HEK293 (cell line): ENCODE measurements around the gene KIFC1.

ENCODE experiments used
- CTCF ChIA-PET: fragments of 350-600 bp; formaldehyde crosslinking; extraction: SDS; loops from one replicate; lab custom pipeline; 2021; ENCODE audit warnings: antibody characterized with exemption; lab: Yijun Ruan, JAX
- POLR2A ChIA-PET: fragments of 300-600 bp; formaldehyde crosslinking; extraction: SDS; loops from one replicate; lab custom pipeline; 2020; ENCODE audit warnings: antibody characterized with exemption, inconsistent platforms; lab: Yijun Ruan, JAX
- H3K27ac ChIP-seq: fragments of 200-500 bp; sonication (Bioruptor generic); 2 replicates; pipeline ENCODE4 v1.5.1; 2014; ENCODE audit warnings: low read depth, low read length, control low read depth, inconsistent platforms; ENCODE audit errors: extremely low read depth
- H3K36me3 ChIP-seq, 2 experiments: fragments of 200-500 bp in 1 of 2; sonication (Bioruptor generic) in 1 of 2; 1 replicate in 1 of 2; 2 replicates in 1 of 2; pipeline ENCODE4 v1.5.1; 2014 to 2017; ENCODE audit warnings: inconsistent platforms in 2 of 2, low read length in 2 of 2; ENCODE audit not compliant: control insufficient read depth in 2 of 2, insufficient read depth in 1 of 2
- H3K4me1 ChIP-seq: fragments of 200-500 bp; sonication (Bioruptor generic); 2 replicates; pipeline ENCODE4 v1.5.1; 2014; ENCODE audit warnings: mild to moderate bottlenecking, low read length, inconsistent platforms; ENCODE audit not compliant: control insufficient read depth, insufficient read depth
- H3K4me3 ChIP-seq: 2 replicates; pipeline ENCODE4 v1.5.1; 2011; ENCODE audit warnings: low read depth, mild to moderate bottlenecking, control low read depth, low read length, moderate library complexity
- H3K9me3 ChIP-seq: fragments of 200-500 bp; sonication (Bioruptor generic); 2 replicates; pipeline ENCODE4 v1.5.1; 2014; ENCODE audit warnings: low read depth, low read length, inconsistent platforms; ENCODE audit not compliant: control insufficient read depth, insufficient read depth
- BCL11B ChIP-seq: fragments of 450-650 bp; formaldehyde crosslinking; IDR thresholded peaks from 2 replicates; pipeline ENCODE4 v1.5.1; 2016; ENCODE audit warnings: low read depth, missing biosample characterization, missing genetic modification characterization
- PRDM1 ChIP-seq: fragments of 450-650 bp; formaldehyde crosslinking; IDR thresholded peaks from 2 replicates; pipeline ENCODE4; 2016; ENCODE audit warnings: missing biosample characterization, missing genetic modification characterization
- SALL2 ChIP-seq: fragments of 450-650 bp; formaldehyde crosslinking; IDR thresholded peaks from 2 replicates; pipeline ENCODE4 v1.5.0; 2017; ENCODE audit warnings: missing biosample characterization, mild to moderate bottlenecking, missing genetic modification characterization, borderline replicate concordance
- SP2 ChIP-seq: fragments of 450-650 bp; formaldehyde crosslinking; IDR thresholded peaks from 2 replicates; pipeline ENCODE4 v1.5.1; 2016; ENCODE audit warnings: missing biosample characterization, missing genetic modification characterization
- ZBTB20 ChIP-seq: fragments of 450-650 bp; formaldehyde crosslinking; IDR thresholded peaks from 2 replicates; pipeline ENCODE4 v1.5.1; 2016; ENCODE audit warnings: missing biosample characterization, missing genetic modification characterization
- ZBTB48 ChIP-seq: fragments of 450-650 bp; formaldehyde crosslinking; IDR thresholded peaks from 2 replicates; pipeline ENCODE4 v1.5.1; 2016; ENCODE audit warnings: missing biosample characterization, missing genetic modification characterization
- ZFHX2 ChIP-seq: fragments of 450-650 bp; formaldehyde crosslinking; conservative IDR thresholded peaks from 2 replicates; pipeline ENCODE4 v1.5.1; 2016; ENCODE audit warnings: missing biosample characterization, missing genetic modification characterization
- ZNF10 ChIP-seq: fragments of 450-650 bp; formaldehyde crosslinking; IDR thresholded peaks from 2 replicates; pipeline ENCODE4 v1.5.1; 2017; ENCODE audit warnings: missing biosample characterization, missing genetic modification characterization
- ZNF341 ChIP-seq: fragments of 450-650 bp; formaldehyde crosslinking; IDR thresholded peaks from 2 replicates; pipeline ENCODE4; 2016; ENCODE audit warnings: low read depth, missing biosample characterization, missing genetic modification characterization
- ZNF558 ChIP-seq: fragments of 450-650 bp; formaldehyde crosslinking; IDR thresholded peaks from 2 replicates; pipeline ENCODE4 v1.5.1; 2016; ENCODE audit warnings: missing biosample characterization, missing genetic modification characterization
- ZNF560 ChIP-seq: fragments of 450-650 bp; formaldehyde crosslinking; IDR thresholded peaks from 2 replicates; pipeline ENCODE4 v1.5.1; 2017; ENCODE audit warnings: missing biosample characterization, missing genetic modification characterization, borderline replicate concordance
- ZNF610 ChIP-seq: fragments of 450-650 bp; formaldehyde crosslinking; IDR thresholded peaks from 2 replicates; pipeline ENCODE4 v1.5.1; 2016; ENCODE audit warnings: missing biosample characterization, missing genetic modification characterization, borderline replicate concordance
- TF ChIP-seq, protein P1 (sequence below): fragments of 450-650 bp; formaldehyde crosslinking; IDR thresholded peaks from 2 replicates; pipeline ENCODE4 v1.5.1; 2016; ENCODE audit warnings: missing biosample characterization, missing genetic modification characterization
- TF ChIP-seq, protein P2 (sequence below): fragments of 450-650 bp; formaldehyde crosslinking; IDR thresholded peaks from 2 replicates; pipeline ENCODE4 v1.5.1; 2017; ENCODE audit warnings: missing biosample characterization, missing genetic modification characterization
- TF ChIP-seq, protein P3 (sequence below): fragments of 450-650 bp; formaldehyde crosslinking; IDR thresholded peaks from 2 replicates; pipeline ENCODE4 v1.5.1; 2016; ENCODE audit warnings: missing biosample characterization, missing genetic modification characterization, borderline replicate concordance
- TF ChIP-seq, protein P4 (sequence below): fragments of 450-650 bp; formaldehyde crosslinking; IDR thresholded peaks from 2 replicates; pipeline ENCODE4 v1.5.1; 2016; ENCODE audit warnings: missing biosample characterization, missing genetic modification characterization

KIFC1 gene

DNA sequence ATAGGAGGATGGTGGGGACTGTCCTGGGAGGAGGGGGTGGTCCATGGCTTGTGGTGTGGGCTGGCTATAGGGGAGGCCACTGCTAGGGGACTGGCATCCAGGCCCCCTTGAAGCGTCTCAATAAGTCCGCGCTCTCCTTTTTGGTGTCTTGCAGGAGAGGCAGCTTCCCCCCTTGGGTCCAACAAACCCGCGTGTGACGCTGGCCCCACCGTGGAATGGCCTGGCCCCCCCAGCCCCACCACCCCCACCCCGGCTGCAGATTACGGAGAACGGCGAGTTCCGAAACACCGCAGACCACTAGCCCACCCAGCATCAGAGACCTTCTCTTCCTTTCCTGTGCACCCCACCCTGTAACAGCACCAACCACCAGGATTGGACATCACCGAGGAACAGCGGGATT, 60.0 kb downstream of the KIFC1 start (continued):
- no peak for TF ChIP-seq ZBTB48 (tag by site-specific recombination)
- no peak for TF ChIP-seq ZNF560 (tag by site-specific recombination)
- no peak for TF ChIP-seq ZNF341 (tag by site-specific recombination)

DNA sequence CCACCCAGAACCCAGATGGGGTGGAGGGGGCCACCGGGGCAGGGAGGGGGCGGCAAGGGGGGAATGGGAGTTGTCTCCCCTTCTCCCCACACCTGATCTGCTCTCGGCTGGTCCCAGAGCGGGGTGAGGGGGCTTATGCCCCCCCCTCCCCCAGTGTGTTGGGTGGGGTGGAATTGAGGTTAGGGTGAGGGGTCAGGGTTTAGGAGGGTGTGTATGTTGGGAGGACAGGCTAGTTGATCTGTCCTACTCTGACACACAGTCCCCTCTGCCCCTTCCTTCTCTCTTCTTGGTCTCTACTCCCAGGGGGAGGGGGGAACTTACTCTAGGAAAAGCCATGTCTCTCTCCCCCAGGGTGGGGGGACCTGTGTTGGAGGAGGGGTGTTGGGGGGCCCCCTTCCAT, 60.9 kb downstream of the KIFC1 start:
- TF ChIP-seq, protein P1, sequence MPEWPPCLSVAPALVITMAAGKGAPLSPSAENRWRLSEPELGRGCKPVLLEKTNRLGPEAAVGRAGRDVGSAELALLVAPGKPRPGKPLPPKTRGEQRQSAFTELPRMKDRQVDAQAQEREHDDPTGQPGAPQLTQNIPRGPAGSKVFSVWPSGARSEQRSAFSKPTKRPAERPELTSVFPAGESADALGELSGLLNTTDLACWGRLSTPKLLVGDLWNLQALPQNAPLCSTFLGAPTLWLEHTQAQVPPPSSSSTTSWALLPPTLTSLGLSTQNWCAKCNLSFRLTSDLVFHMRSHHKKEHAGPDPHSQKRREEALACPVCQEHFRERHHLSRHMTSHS (tag by site-specific recombination), result no peak
- TF ChIP-seq ZNF341 (tag by site-specific recombination) (peak; percentile 30; the same call in 1 of the 2 replicates), BCL11B (tag by site-specific recombination) (no peak)
- TF ChIP-seq, all 188 proteins: peak for 1
- H3K4me3 ChIP-seq, result no peak overlapping the region
- CTCF ChIA-PET, result interaction anchor here (0.6 to 0.7 kb wide), 2 partner anchors 222 to 519 kb away, joined by 3 to 4 read pairs; no protein-coding TSS in a partner anchor
- no peak overlapping the region for H3K27ac ChIP-seq
- no peaks in the 10 kb centered on the region for H3K9me3 ChIP-seq
- peaks cover 0 to 42% of the 10 kb centered on the region in 2 experiments; a peak in 2 of 3 replicates for H3K36me3 ChIP-seq
- POLR2A ChIA-PET, result interaction anchor here (0.6 to 1.0 kb wide), 5 partner anchors 17 to 548 kb away, joined by 3 to 10 read pairs (median 6); no protein-coding TSS in a partner anchor
- 0 out of 2 replicates have a peak, but pooled peaks cover 3% of the 10 kb centered on the region for H3K4me1 ChIP-seq

DNA sequence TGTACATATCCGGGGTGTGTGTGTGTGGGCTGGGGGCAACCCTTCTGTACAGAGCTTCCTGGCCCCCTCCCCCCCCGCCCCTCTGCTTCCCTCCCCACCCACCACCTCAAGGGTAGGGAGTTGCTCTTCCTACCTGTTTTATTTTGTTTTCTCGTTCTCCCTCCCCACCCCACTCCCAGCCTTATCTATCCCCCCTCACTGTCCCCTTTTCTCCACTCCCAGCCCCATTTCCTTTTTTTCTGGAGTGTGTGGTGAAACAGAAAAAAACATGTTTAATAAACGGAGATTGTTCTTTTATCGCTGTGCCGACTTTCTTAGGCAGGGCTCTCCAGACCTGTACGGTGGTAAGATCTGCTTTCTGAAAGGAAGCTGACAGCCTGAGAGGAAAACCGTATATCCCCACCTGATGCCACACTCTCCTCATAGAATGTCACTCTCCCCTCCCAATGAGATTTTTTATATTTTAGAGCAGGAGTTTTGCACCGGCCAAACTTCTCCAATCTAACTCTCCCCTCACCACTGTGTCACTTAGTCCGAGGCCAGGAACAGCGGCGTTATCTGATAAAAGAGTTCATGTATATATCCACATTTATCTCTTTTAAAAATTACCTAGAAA, 61.9 kb downstream of the KIFC1 start:
- Histone ChIP-seq H3K9me3 (no peaks in the 10 kb centered on the region), H3K36me3 (peaks cover 0 to 33% of the 10 kb centered on the region in 2 experiments; a peak in 2 of 3 replicates), H3K27ac (peak overlapping the region; percentile 65; the same call in 1 of the 2 replicates), H3K4me1 (0 out of 2 replicates have a peak, but pooled peaks cover 3% of the 10 kb centered on the region), H3K4me3 (peak overlapping the region; percentile 54)
- TF ChIP-seq ZFHX2 (0 out of 2 replicates have a peak, but pooled peaks have one; percentile 6), PRDM1 (tag by site-specific recombination) (peak; percentile 84), SALL2 (tag by site-specific recombination) (no peak)
- TF ChIP-seq, protein P2, sequence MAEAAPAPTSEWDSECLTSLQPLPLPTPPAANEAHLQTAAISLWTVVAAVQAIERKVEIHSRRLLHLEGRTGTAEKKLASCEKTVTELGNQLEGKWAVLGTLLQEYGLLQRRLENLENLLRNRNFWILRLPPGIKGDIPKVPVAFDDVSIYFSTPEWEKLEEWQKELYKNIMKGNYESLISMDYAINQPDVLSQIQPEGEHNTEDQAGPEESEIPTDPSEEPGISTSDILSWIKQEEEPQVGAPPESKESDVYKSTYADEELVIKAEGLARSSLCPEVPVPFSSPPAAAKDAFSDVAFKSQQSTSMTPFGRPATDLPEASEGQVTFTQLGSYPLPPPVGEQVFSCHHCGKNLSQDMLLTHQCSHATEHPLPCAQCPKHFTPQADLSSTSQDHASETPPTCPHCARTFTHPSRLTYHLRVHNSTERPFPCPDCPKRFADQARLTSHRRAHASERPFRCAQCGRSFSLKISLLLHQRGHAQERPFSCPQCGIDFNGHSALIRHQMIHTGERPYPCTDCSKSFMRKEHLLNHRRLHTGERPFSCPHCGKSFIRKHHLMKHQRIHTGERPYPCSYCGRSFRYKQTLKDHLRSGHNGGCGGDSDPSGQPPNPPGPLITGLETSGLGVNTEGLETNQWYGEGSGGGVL (tag by site-specific recombination), result peak; percentile 60; the same call in 1 of the 2 replicates
- ChIA-PET POLR2A (interaction anchor here (0.5 to 2.4 kb wide), 24 partner anchors 8 to 482 kb away, joined by 3 to 26 read pairs (median 7); partner anchors contain the start of genes B3GALT4, BAK1, CUTA and ITPR3), CTCF (interaction anchor here (0.7 to 0.9 kb wide), 5 partner anchors 10 to 370 kb away, joined by 3 to 6 read pairs (median 3); partner anchors contain the start of gene UQCC2)

DNA sequence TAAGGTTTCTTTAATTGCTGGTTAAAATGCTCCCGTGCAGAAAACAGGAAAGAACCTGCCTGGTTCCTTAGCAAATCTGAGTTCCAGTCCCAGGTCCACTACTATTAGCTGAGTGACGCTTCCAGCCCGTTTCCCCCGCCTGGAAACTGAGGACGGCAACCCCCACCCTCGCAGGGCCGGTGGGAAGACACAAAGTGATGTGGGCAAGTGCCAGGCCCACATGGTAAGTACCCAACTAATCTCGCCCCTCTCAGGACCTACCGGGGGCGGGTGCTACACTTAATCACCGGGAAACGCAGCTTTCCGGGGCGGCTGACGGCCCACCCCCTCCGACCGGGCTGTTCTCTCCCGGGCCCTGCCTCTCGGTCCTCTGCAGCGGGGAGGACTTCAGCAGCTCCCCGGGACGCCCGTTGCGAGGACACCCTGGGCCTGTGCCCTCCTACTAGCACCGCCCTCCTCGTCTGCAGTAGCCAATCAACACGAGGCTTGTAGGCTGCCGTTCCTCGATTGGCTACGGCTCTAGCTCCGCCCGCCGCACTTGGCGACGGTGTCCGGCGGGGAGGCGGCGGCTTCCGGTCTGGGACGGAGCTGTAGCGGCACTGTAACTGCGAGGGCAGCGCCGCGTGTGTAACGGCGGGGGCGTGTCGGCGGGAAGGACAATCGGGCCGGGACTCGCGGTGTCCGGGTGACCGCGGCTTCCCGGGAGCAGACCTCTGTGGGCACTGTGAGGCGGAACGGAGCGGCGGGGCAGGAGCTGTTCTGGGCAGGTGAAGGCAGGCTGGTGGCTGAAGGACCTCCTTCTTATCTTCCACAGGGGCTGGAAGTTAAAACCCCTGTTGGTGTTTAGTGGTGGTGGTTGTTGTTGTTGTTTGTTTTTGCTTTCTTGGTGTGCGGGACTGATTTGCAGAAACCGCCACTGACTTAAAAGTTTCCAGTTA, 62.7 kb downstream of the KIFC1 start, which contains the start of gene ZBTB9:
TSS of gene ZBTB9 (plus strand) at position 568 of the 938 bp plus-strand sequence. CDS start 525 bp downstream, outside the sequence.
- no peaks in the 10 kb centered on the region for H3K9me3 ChIP-seq
- peak within 1 kb of the TSS; percentile 54 for H3K4me3 ChIP-seq
- CTCF ChIA-PET, result interaction anchor here (0.6 to 1.2 kb wide), 11 partner anchors 9 to 371 kb away, joined by 3 to 7 read pairs (median 3); partner anchors contain the start of genes CUTA and UQCC2
- 0 out of 2 replicates have a peak, but pooled peaks cover 3% of the 10 kb centered on the region for H3K4me1 ChIP-seq
- H3K27ac ChIP-seq, result peak within 1 kb of the TSS; percentile 65; the same call in 1 of the 2 replicates
- POLR2A ChIA-PET, result interaction anchor here (0.5 to 2.4 kb wide), 37 partner anchors 9 to 1202 kb away, joined by 3 to 26 read pairs (median 5); partner anchors contain the start of genes B3GALT4, BAK1, CUTA and ITPR3
- peaks cover 0 to 27% of the 10 kb centered on the region in 2 experiments; a peak in 1 of 3 replicates for H3K36me3 ChIP-seq
- TF ChIP-seq, protein P3, sequence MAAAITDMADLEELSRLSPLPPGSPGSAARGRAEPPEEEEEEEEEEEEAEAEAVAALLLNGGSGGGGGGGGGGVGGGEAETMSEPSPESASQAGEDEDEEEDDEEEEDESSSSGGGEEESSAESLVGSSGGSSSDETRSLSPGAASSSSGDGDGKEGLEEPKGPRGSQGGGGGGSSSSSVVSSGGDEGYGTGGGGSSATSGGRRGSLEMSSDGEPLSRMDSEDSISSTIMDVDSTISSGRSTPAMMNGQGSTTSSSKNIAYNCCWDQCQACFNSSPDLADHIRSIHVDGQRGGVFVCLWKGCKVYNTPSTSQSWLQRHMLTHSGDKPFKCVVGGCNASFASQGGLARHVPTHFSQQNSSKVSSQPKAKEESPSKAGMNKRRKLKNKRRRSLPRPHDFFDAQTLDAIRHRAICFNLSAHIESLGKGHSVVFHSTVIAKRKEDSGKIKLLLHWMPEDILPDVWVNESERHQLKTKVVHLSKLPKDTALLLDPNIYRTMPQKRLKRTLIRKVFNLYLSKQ (tag by site-specific recombination), result no peak
- TF ChIP-seq, protein P4, sequence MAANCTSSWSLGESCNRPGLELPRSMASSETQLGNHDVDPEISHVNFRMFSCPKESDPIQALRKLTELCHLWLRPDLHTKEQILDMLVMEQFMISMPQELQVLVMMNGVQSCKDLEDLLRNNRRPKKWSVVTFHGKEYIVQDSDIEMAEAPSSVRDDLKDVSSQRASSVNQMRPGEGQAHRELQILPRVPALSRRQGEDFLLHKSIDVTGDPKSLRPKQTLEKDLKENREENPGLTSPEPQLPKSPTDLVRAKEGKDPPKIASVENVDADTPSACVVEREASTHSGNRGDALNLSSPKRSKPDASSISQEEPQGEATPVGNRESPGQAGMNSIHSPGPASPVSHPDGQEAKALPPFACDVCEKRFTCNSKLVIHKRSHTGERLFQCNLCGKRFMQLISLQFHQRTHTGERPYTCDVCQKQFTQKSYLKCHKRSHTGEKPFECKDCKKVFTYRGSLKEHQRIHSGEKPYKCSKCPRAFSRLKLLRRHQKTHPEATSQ (tag by site-specific recombination), result peak; percentile 61; the same call in 1 of the 2 replicates
- TF ChIP-seq ZNF610 (tag by site-specific recombination), result peak; percentile 56
- 0 out of 2 replicates have a peak, but pooled peaks have one; percentile 22 for TF ChIP-seq ZNF10 (tag by site-specific recombination)
- TF ChIP-seq, protein P2 (tag by site-specific recombination), result peak; percentile 68
- peak; percentile 94 for TF ChIP-seq ZBTB20 (tag by site-specific recombination)
- peak; percentile 99 for TF ChIP-seq SP2 (tag by site-specific recombination)
- TF ChIP-seq ZNF558, result no peak
